Left ventricle myocardium inferior (tissue), 1 donor: Measurements from ENCODE around the gene FBXO40. TPM values are rescaled to one million over a fixed set of nuclear protein-coding genes. Genes with fewer than 3 reads are reported as not detected.

Experiments used
- DNase-seq: peaks from one replicate; pipeline ENCODE4 v3.0.0-alpha.2; 2020
- H3K27ac ChIP-seq: fragments of 200-600 bp; replicated peaks from 2 replicates; pipeline ENCODE4 v1.8.0; 2021
- H3K27me3 ChIP-seq: fragments of 200-600 bp; 2 replicates; pipeline ENCODE4 v1.8.0; 2021; ENCODE audit warnings: low read depth
- H3K36me3 ChIP-seq: fragments of 200-600 bp; 2 replicates; pipeline ENCODE4 v1.8.0; 2021
- H3K4me1 ChIP-seq: fragments of 200-600 bp; 2 replicates; pipeline ENCODE4 v1.8.0; 2021
- H3K4me3 ChIP-seq: fragments of 200-600 bp; 2 replicates; pipeline ENCODE4 v1.8.0; 2021; ENCODE audit warnings: mild to moderate bottlenecking, moderate library complexity
- H3K9me3 ChIP-seq: fragments of 200-600 bp; replicated peaks from 2 replicates; pipeline ENCODE4 v1.8.0; 2021
- intact Hi-C: fragments of 100-400 bp; cut with micrococcal nuclease; formaldehyde crosslinking; loops from one replicate; pipeline ENCODE4 v1.11.0; 2022
- long read RNA-seq: library from polyadenylated mRNA; unstranded; transcript quantifications from one replicate; pipeline ENCODE4 v2.0.0, GENCODE V29; 2021
- total RNA-seq: library from RNA; stranded (reverse); fragmentation: NEBNext Ultra II Directional; extraction: Animal tissue kit (Norgen Biotek cat#: 25700); gene quantifications from one replicate; pipeline ENCODE4 v1.2.1, GENCODE V29; 2021
- TF ChIP-seq, protein P1 (sequence below): fragments of 200-600 bp; IDR thresholded peaks from 2 replicates; pipeline ENCODE4 v1.8.0; 2021; ENCODE audit warnings: antibody characterized with exemption, mild to moderate bottlenecking, borderline replicate concordance
- donor health status: DM: no; HTN: yes; CAD: no; lungs with severe emphysema.

The FBXO40 gene, protein sequence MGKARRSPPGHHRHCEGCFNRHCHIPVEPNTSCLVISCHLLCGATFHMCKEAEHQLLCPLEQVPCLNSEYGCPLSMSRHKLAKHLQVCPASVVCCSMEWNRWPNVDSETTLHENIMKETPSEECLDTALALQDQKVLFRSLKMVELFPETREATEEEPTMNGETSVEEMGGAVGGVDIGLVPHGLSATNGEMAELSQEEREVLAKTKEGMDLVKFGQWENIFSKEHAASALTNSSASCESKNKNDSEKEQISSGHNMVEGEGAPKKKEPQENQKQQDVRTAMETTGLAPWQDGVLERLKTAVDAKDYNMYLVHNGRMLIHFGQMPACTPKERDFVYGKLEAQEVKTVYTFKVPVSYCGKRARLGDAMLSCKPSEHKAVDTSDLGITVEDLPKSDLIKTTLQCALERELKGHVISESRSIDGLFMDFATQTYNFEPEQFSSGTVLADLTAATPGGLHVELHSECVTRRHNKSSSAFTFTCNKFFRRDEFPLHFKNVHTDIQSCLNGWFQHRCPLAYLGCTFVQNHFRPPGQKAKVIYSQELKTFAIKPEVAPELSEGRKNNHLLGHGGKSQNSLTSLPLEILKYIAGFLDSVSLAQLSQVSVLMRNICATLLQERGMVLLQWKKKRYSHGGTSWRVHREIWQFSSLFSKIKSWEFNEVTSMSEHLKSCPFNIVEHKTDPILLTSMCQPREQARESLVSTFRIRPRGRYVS
- total RNA-seq = 245 TPM
- long read RNA-seq, full-length matches to known transcripts = 338 of 483 reads
- long read RNA-seq, partial matches to known transcripts = 124 of 483 reads
- long read RNA-seq, other reads (novel, unspliced or antisense) = 21 of 483 reads

DNA sequence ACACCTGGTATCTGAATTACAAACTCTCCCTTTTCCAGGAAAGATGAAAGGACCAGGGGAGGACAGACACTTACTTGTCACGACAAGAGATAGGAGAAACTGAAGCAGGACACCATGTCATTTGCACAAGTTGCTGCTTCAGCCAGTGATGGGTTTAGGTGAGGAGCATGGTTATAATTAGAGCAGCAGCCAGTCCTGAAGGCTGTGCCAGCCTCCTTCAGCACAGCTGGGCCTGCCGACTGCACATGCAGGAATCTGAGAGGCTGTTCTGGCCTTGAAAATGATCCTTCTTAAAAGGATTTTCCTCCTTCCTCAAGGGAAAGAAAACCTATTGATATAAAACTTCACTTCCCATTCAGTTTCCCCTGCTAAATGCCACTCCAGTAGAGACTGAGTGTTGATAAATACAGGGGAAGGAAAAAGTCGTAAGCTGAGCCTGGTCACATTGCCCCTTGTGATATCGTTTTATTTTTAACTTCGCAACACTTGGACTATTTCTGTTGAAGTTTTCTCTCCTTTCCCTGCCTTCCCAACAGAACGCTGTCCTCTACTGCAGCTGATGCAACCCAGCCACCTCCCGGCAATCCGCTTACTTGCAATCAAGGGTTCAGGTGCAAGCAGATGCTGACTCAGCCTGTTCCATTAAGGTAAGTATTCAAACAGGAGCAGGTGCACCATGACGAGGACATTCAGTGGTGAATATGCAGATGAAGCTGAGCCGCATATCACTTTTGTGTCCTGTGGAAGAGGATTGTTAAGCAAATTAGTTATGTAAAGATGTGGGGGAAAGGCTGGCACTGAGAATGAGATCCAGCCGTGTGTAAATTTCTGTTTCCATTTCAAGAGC is at the start of gene FBXO40:
TSS of gene FBXO40 (plus strand) at position 524 of the 847 bp plus-strand sequence. CDS start 27,197 bp downstream, outside the sequence.
- H3K4me1 ChIP-seq = peaks cover 19% of the 10 kb centered on the region
- intact Hi-C loops = no loop called here
- DNase-seq = peak; percentile 46
- H3K36me3 ChIP-seq = no peaks in the 10 kb centered on the region
- TF ChIP-seq, protein P1, sequence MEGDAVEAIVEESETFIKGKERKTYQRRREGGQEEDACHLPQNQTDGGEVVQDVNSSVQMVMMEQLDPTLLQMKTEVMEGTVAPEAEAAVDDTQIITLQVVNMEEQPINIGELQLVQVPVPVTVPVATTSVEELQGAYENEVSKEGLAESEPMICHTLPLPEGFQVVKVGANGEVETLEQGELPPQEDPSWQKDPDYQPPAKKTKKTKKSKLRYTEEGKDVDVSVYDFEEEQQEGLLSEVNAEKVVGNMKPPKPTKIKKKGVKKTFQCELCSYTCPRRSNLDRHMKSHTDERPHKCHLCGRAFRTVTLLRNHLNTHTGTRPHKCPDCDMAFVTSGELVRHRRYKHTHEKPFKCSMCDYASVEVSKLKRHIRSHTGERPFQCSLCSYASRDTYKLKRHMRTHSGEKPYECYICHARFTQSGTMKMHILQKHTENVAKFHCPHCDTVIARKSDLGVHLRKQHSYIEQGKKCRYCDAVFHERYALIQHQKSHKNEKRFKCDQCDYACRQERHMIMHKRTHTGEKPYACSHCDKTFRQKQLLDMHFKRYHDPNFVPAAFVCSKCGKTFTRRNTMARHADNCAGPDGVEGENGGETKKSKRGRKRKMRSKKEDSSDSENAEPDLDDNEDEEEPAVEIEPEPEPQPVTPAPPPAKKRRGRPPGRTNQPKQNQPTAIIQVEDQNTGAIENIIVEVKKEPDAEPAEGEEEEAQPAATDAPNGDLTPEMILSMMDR = peak; percentile 11
- peak within 1 kb of the TSS; percentile 92 for H3K27ac ChIP-seq
- peak within 1 kb of the TSS; percentile 65 for H3K4me3 ChIP-seq
- H3K9me3 ChIP-seq = no peaks in the 10 kb centered on the region
- no peaks in the 10 kb centered on the region for H3K27me3 ChIP-seq

DNA sequence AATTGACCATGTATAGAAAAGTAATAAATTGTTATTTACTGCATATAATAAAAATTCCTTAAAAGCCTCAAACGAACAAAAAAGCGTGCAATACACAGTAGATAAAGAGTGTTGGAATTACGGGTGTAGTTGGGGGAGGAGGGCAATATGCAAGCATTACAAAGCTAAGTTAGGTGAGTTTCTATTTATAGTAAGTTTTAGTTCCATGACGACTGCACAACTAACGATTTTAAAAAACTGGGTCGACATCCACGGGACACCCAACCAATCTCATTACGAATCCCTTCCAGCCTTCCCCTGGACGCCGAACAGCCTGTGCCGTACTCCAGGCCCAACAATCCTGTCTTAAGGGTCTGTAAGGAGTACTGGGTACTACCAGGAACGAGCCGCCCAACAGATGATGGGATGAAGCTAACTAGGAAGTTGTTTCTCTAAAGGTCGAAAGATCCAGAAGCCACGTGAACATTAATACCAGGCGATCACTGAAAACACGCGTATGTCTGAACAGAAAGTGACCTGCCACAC is 48.1 kb upstream of the FBXO40 start:
- H3K27ac ChIP-seq = no peak overlapping the region

DNA sequence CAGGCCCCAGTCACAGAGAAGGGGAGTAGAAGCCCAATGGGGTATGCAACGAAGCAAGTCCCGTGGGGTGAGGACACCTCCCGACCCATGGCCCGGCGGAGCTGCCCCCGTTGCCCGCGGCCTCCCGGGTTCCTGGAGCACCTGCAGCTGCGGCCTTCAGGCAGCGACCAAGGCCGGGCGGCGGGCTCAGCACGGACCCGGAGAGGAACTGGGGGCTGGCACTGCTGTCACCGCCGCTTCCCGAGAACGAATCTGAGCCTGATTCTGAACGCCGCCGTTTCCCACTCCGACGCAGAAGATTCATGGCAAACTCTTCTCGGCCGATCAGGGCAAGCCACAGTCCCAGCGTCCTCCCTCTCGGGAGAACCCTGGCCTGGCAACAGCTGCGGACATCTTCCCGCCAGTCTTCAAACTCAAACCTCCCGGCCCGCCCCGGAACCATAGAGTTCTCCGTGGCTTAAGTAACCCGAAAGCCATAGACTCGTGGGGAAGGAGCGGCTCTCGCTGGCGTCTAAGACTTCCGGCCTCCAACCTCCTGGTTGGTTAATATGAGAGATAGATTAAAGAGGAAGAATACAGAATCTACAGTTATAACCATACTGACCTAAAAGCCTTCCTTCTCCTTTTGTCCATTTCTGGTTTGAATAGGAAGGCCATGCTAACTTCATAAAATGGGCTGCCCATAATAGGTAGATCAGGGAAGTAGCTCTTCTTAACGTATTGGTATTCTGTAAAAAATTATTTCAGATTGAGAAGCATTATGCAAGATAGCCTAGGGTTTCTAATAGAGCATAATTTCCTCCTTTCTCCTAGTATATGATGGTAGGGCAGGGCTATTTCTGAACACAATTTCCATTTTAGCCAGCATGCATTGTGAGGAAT is 47.4 kb upstream of the FBXO40 start, which contains the start of gene POLQ:
TSS of gene POLQ (minus strand) at position 415 of the 882 bp plus-strand sequence. CDS start at position 304, 111 bp downstream.
- no peaks in the 10 kb centered on the region for H3K9me3 ChIP-seq
- DNase-seq = peak; percentile 88
- intact Hi-C loops = loop anchor here (5.0 kb wide), 1 partner anchor 711 kb away; no protein-coding TSS in a partner anchor
- H3K4me3 ChIP-seq = peak within 1 kb of the TSS; percentile 70
- TF ChIP-seq, protein P1 = no peak
- H3K4me1 ChIP-seq = peaks cover 13% of the 10 kb centered on the region
- peak within 1 kb of the TSS; percentile 79 for H3K27ac ChIP-seq
- H3K36me3 ChIP-seq = no peaks in the 10 kb centered on the region
- no peaks in the 10 kb centered on the region for H3K27me3 ChIP-seq

More for the DNA sequence above, 48.1 kb upstream of the FBXO40 start:
- H3K36me3 ChIP-seq = no peaks in the 10 kb centered on the region
- H3K9me3 ChIP-seq = no peaks in the 10 kb centered on the region
- no peak for DNase-seq
- H3K27me3 ChIP-seq = no peaks in the 10 kb centered on the region
- intact Hi-C loops = loop anchor here (5.0 kb wide), 1 partner anchor 712 kb away; no protein-coding TSS in a partner anchor
- peaks cover 13% of the 10 kb centered on the region for H3K4me1 ChIP-seq
- H3K4me3 ChIP-seq = peak overlapping the region; percentile 70
- TF ChIP-seq, protein P1 = no peak

DNA sequence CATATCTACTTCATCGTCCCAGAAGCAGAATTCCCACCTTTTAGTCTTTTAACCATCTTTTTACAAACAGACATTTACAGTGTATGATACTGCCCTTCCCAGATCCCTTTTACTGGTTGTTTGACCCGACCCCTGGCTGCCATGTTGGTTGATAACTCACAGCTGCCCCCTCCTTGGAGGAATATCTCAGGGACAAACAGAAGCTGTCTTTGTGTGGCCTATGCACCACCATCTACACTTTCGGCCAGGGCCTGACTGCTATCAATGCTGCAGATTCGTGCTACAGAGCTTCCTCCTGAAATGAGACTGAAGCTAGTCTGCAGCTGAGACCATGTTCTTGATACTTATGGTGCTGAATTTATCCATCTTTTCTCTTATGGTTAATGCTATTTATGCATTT is 40.8 kb upstream of the FBXO40 start:
- intact Hi-C loops = no loop called here

More for the DNA sequence above, 40.8 kb upstream of the FBXO40 start:
- H3K4me3 ChIP-seq = peak overlapping the region; percentile 20
- H3K27me3 ChIP-seq = no peaks in the 10 kb centered on the region
- no peak overlapping the region for H3K27ac ChIP-seq
- H3K9me3 ChIP-seq = no peaks in the 10 kb centered on the region
- H3K36me3 ChIP-seq = no peaks in the 10 kb centered on the region
- TF ChIP-seq, protein P1 = no peak
- H3K4me1 ChIP-seq = peaks cover 2% of the 10 kb centered on the region
- no peak for DNase-seq
